ENCODE data around the gene NFYC.

The NFYC gene

DNA sequence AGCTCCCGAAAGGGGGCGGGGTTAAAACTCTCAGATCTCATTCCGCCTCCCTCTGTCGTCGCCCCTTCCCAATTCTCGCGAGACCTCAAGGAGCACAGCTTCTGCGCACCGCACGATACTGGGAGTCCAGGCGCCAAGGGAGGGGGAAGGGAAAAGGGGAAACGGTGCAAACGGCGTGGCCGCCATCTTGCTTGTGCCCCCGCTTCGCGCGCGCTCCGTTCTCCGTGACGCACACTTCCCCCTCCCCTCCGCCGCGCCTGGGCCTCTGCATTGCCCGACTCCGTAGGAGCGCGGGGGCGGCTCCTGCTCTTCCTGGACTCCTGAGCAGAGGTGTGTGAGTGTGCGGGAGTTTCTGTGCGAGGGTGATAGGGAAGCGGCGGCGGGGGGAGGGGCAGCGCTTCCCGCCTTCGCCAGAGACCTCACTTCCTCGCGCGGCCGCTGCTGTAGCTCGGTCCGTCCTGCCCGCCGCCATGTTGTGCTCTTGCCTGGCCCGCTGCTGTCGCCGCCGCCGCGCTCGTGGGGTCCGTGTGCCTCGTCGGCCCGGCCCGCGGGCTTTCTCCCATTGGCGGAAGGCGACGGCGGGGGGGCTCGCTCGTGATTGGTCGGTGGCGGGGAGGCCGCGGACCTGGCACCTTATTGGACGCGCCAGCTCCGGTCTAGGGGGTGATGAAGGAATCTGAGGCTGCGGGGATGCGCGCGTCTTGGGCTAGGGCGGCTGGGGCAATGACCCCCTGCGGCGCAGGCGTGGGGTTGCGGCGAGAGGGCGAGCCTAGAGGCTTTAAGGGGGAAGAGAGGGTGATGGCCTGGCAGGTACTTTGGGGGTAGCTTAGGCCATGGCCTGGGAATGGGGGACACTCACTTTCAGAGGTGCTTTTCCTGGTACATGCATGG is at the start of gene NFYC:
NFYC (plus strand) TSS at position 167 of the 891 bp plus-strand sequence. CDS start 47,140 bp downstream, outside the sequence.
- peak; percentile 98 for DNase-seq

DNA sequence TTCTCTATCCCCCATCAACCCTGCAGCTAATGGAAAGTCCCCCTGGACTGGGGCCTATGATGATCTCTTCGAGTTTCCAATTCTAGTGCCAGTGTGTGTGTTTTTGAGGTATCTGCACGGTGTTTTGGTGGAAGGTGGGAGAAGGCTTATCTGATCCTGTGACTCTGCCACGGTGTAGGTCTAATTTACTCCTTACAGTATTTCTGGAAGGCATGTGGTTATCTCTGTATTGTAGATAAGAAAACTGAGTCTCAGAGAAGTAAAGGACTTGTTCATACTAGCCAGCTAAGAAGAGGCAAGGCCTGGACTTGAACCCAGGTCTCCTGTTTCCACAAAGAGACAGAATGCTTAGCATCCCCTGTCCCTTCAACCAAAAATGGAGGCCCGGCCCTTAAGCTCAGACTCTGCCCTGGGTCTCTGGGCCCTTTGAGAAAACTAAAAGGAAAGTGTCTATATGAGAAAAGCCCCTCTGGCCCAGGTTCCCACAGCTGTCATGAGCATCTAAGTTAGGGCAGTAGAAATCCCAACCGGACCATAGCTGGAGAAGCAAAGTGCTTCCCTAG is 46.3 kb upstream of the NFYC start:
- no peak for DNase-seq

DNA sequence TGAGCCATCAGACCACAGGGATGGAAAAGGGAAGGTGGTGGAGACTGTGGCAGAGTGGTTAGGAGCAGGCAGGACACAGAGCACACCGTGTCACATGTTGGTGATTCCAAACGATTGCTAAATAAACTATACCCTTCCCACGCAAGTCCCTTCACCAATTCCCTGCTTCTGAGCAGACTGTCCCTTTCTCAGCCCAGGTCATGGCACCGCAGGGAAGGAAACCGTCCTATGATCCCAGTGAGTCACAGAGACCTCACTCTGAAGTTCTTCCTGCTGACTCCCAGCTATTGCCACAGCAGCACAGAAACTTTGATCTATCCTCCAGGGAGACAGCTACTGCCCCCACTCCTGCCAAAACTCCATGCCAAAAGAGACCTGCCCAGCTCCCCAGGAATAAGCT is 45.2 kb upstream of the NFYC start:
- DNase-seq, result no peak

DNA sequence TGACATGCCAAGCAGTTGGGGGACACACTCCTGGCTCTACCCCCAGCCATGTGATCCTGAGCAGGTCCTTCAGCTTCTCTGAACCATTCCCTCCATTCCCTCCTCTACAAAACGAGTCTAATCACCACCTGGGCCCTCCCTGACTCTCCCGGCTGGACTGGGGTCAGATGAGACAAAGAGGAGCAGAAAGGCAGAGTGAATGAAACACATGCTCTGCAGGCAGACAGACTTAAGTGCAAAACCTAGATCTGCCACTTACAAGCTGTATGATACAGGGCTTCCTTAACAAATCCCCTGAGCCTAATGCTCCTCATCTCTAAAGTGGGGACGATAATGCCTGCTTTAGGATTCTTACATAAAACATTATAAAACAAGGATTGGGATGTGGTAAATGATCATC is 43.3 kb upstream of the NFYC start:
- no peak for DNase-seq

DNA sequence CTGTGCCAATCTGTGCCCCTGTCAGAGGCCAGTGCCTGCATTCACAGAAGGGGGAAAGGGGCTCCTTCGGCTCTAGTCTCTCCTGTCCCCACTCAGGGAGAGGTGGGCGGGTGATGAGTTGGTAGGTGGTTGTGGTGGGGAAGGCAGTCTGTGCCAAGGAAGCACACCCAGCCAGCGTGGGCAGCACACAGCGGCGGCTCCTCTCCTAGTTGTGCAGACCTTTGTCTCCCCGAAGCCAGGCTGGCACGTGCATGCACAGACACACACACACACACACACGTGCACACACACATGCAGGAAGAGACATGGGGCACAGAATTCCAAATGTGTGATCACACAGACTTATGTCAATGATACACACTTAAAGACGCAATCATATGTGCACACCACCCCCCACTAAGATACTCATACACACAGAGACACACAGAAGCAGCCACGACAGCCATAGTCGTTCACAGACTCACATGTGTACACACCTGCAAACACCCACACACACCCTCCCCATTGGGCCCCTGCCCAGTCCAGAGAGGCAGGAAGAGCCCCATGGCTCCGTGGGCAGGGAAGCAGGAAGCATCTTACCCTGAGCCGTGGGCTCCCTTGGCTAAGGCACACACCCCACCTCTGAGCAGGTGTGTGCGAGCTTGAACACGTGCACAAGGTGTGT is 42.4 kb upstream of the NFYC start:
- peak; percentile 57 for DNase-seq

DNA sequence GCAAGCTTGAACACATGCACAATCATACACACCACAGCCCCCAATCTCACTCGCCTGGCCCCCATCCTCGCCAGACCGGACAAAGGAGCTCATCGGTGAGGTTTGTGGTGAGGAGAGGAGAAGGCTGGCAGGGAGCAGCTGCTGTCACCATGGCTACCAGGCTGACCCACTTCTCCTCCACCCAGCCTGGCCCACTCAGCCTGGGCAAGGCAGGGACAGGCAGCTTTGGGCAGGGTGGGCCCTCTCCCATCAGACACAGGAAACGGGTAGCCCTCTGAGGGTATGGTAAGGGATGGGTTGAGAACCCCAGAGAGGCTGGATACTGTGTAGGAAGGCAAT is 41.9 kb upstream of the NFYC start:
- DNase-seq, result peak; percentile 57

DNA sequence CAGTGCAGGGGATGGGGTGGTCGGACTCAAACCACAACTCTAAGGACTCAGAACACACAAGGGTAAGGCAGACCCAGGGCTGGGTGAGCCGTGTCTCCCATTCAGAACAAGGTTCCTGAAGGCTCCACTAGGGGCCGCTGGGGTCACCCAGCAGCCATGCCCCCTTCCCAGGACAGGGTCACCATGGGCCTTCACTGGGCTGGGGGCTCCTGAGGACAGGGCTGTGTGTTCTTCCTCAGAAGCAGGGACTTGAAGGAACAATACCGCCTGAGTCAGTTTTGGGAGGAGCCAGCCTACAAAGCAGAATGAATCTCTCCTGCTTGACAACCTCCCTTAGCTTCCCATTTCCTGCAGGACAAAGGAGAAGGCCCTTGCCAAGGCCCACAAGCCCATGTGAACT is 41.4 kb upstream of the NFYC start:
- no peak for DNase-seq

DNA sequence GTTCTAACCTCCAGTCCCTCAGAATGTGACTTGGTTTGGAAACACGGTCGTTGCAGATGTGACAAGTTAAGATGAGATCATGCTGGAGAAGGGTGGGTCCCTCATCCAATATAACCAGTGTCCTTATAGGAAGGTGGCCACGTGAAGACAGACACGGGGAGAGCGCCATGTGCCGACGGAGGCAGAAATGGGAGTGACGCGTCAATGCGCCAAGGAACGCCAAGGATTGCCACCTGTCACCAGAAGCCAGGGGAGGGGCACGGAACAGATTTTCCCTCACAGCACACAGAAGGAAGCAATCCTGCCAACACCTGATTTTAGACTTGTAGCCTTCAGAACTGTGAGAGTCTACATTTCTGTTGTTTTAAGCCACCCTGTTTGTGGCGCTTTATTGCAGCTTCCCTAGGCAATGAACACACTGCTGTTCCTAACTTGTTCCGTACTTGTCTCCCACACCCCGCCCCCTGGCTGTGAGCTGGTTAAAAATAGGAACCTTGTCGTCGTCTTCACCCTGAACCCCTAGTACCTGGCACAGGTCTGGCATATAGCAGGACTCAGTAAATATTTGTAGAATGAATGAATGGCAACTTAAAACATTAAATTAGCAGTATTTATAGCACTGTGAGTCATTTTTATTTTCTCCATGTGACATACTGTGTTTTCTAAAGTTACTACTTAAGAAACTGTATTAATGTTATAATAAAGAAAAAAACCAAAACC is 40.2 kb upstream of the NFYC start:
- DNase-seq, result no peak

DNA sequence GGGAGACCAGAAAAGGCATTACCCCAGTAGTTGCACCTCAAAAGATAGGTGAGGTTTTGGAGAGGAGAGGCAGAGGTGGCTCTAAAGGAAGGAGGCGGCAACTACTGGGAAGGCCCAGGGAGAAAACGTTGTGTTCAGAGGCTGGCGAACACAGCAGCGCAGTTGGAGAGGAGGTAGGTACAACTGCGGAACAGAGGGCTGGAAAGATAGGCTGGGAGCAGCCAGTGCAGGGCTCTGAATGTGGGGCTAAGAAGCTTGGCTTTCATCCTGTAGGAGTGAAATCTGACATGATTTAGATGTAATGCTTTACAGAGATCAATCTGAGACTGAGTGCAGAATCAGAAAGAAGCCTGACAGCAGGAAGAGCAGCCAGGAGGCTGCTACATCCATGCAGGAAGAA is 39.0 kb upstream of the NFYC start:
- DNase-seq, result no peak

DNA sequence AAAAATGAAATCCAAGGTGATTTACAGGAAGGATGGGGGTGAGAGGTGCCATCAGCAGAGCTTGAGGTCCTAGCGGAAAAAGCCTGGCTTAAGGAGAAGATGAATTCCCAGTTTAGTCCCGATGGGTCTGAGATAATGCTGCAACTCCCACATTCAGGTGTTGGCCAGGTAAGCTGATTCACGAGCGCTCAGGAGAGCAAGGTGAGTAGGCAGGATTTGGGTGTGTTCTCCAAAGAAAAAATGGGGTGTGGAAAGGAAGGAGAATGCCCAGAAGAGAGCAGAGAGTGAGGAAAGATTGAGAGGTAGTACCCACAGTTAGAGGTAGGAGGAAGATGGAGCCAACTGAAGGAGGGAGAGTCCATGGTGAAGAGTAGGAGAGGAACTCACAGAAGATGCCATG is 38.5 kb upstream of the NFYC start:
- DNase-seq, result no peak

DNA sequence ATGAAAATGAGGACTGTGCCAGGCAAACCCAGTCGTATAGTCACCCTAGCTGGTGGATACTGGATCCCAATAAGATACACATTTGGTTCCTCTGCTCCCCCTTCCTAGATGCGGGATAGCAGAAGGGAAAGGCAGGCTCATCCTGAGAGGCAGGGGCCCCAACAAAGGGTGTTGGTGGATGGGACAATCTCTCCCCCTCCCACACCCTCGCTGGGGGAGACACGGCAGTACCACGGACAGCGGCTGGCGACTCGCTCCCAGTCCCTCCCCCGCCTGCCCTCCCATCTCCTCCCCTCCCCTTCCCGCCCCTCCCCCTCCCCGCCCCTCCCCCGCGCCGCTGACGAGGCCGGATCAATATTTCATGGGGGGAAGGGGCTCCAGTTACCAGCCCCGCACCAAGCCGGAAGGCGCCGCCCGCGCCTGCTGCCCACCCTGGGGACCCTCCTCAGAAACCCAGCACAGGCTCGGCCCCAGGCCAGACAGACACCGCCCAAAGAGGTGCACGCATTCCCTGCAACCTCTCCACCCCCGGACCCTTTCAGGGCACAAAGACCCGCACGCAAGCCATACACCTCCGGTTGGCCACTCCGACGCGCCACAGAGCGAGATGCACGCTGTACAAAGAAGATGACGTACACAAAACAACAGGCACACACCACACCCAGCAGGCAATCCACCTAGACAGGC is 37.5 kb upstream of the NFYC start:
- DNase-seq, result no peak

DNA sequence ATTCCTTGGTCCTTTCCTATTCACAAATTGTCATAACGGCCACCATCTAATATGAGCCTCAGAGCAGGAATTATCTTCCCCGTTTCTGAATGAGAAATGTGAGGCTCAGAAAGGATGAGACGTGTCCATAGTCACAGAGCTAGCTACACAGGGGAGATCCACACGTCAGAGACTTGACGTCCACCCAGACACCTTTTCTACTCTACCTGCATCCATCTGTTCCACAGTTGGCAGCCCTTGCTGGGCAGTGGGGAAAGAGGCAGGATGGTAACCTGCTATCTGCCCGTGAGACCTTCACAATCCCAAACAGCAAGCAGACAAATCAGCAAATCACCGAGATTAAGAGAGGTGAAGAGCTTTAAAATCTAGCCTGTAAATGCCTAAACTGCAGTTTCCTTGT is 34.5 kb upstream of the NFYC start:
- no peak for DNase-seq

DNA sequence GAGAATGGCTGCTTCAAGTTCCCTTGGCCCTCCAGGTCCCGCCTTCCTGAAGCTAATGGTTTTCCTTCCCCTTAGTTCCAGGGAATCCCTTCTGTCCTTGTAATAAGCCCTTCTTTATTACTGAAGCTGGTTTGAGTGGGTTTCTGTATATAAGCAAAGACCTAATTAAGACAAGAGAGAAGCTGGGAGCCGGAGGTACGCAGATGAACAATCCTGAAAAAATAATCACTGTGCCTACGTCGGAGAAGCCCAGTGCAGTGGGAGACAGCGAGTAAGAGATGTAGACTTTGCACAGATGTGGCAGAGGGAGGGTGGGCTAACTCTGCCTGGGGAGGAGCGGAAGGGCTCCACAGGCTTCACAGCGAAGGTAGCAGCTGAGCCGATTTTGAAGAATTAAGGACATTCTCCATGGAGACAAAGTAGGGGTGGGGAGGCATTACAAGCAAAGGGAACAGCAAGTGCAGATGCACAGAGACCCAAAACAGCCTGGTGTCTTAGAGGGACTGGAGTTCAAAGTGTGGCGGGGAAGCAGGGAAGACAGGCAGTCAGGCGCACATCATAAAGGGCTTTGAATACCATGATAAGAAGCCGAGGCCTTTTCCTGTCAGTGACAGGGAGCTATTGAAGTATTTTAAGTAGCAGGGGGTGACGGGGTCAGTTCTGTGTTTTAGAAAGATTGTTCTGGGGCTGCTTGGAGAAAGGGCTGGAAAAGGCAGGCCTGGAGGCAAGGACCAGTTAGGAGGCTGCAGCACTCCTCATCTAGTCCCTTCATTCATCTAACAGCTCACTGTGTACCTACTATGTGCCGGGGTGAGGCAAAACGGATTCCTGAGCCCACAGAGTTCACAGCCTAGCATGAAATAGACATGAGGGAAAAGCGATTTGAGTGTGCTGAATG is 32.5 kb upstream of the NFYC start:
- DNase-seq, result no peak

DNA sequence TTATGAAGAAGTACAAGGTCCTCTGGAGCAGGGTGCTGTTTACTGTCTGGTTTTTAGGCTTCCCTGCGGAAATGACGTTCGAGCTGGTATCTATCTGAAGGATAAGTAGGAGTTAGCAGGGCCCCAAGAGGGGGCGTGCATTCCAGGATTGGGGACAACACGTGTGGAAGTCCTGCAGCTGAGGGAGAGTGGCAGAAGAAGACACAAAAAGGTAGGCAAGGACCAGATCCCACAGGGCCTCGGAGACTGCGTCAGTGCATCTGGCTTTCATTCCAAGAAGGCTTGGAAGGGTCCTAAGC is 31.9 kb upstream of the NFYC start:
- DNase-seq, result no peak

DNA sequence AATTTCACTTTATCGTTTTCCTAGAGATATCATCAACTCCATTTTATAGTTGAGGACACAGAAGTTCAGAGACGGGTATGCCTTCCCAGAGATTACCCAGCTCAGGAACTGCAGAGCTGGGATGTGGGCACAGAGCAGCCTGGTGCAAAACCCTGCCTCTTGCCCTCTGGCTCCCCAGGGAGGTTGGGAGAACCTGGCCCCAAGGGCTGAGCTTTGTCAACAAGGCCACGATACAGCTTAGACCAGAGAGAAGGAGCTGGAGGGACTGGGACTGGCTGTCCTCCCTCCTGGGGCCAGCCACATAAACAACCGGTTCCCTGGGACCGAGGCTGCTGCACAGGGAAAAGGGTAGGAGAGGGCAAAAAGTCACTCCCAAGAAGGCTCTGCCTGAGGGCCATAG is 29.8 kb upstream of the NFYC start:
- no peak for DNase-seq

DNA sequence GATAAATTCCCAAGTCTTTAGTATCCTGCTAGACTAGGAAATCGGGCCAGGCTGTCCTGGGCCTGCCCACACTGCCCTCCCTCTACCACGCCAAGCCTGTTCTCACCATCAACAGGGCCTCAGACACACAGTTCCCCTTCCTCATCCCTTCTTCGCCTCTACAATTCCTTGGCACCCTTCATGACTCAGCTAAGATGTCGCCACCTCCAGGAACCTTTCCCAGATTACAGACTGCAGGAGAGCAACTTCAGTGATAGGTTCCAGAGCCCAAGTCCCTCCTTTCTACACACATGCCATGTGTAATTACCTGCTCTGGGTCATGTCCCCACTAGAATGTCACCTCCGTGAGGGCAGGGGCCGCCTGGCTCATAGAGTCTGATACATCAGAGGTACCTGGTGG is 29.4 kb upstream of the NFYC start:
- DNase-seq, result no peak

DNA sequence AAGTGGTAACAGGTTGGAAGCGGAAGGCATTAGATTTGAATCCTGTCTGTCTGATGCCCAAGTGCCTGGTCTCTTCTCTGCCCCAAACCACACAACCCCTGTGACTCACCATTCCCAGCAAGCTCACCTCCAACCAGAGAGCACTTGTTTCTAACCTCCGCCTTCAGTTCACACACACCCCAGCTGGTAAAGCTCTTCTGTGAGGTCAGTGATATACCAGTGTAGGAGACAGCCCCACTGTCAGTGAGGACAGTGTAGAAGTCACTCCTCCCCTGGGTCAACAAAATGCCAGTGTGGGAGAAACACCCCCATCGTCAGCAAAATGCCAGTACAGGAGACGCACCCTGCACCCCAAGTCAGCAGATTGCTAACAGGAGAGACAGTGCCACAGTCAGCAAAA is 28.6 kb upstream of the NFYC start:
- DNase-seq, result no peak

DNA sequence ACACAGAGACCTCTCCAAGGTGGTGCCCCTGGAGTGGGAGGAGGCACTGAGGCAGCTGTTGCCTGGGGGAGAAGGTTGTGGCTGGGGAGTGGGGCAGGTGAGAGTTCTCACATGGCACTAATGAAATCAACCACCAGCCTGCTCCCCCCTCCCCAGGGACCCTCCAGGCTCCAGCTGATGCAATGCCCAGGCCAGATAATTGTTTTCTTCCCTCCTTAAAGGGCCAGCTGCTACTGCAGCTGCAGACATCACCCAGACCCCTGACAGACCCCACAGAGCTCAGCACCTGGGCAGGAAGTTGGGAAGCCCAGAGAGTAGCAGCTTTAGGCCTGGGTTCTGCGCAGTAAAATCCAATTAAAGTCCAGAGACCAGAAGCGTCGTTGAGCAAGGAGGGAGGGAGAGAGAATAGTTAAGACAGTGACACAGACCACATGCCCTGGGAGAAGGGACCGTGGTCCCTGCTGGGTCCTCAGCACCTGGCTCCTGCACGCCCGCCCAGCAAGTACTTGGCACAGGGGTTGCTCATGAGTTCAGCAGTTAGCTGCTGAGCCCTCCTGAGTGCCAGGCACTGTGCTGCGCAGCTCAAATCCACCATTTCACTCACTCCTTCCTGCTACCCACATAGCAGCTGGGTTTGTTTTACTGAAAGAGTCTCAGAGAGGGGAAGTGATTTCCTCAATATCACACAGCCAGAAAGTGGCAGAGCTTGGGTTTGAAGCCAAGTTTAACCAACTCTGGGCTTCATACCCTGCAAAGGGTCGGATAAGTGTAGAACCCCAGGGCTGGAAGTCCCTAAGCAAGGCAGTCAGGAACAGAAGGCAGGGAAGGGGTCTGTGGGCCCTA is 28.0 kb upstream of the NFYC start:
- peak; percentile 36 for DNase-seq

DNA sequence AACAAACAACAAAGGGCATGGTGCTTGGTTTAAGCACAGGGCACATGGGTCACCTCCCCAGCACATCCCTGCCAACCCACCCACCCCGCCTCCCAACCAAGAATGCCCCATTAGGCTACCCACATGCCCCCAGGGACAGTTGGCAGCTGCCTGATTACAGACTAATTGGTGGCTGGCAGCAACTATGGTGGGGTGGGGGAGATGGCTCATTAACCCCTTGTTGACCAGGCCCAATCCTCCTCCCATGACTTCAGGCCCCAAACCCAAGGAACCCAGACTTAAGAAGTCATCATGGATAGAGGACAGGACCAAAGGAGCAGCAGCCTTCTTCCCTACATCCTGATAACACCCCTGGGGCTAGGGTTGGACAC is 27.4 kb upstream of the NFYC start:
- DNase-seq, result no peak

DNA sequence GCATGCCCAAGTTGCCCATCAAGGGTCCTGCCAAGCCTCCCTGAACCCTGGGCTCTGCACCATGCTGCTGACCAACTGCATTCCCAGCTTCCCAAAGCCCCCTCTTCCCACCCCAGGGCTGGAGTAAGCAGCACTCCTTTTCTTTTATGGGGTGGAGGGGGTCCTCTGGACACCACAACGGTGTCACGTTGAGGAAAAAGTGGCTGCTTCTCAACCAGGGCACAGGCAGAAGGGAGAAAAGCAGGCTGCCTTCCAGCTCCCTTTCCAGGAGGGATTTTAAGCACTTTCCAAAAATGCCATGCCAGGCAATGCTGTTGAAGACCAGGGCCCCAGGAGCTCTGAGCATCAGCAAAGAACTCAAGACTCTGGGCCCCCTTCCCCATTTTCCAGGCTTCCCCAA is 26.7 kb upstream of the NFYC start:
- no peak for DNase-seq
